Calu3 (cell line): Measurements from ENCODE around the gene CDKN1A. TPM values are rescaled to one million over a fixed set of nuclear protein-coding genes. Genes with fewer than 3 reads are reported as not detected.

Source experiments
- BruUV-seq: library from RNA; stranded (reverse); fragments of 400-500 nt; replicated peaks from 2 replicates; lab custom pipeline; 2021; lab: Mats Ljungman, UMichigan
- CTCF ChIA-PET: fragments of 300-600 bp; sonication (Branson Sonifier 250); formaldehyde crosslinking; loops from one replicate; lab custom pipeline; 2022; ENCODE audit warnings: antibody characterized with exemption; lab: Charles Lee
- DNase-seq: peaks from one replicate; pipeline ENCODE4 v3.0.0; 2022
- H3K27ac Mint-ChIP-seq: one replicate; pipeline ENCODE4 v1.8.0; 2022; ENCODE audit warnings: mixed read lengths; ENCODE audit not compliant: unreplicated experiment
- H3K27me3 Mint-ChIP-seq: one replicate; pipeline ENCODE4 v1.8.0; 2022; ENCODE audit warnings: mixed read lengths; ENCODE audit not compliant: unreplicated experiment
- H3K36me3 Mint-ChIP-seq: one replicate; pipeline ENCODE4 v1.8.0; 2022; ENCODE audit warnings: mild to moderate bottlenecking, moderate library complexity, mixed read lengths; ENCODE audit not compliant: insufficient read depth, unreplicated experiment
- H3K4me1 Mint-ChIP-seq: one replicate; pipeline ENCODE4 v1.8.0; 2022; ENCODE audit warnings: mild to moderate bottlenecking, low read depth, mixed read lengths; ENCODE audit not compliant: unreplicated experiment
- H3K4me3 Mint-ChIP-seq: one replicate; pipeline ENCODE4 v1.8.0; 2022; ENCODE audit warnings: mild to moderate bottlenecking, low read depth, moderate library complexity, mixed read lengths; ENCODE audit not compliant: unreplicated experiment
- H3K9me3 Mint-ChIP-seq: one replicate; pipeline ENCODE4 v1.8.0; 2022; ENCODE audit warnings: low read depth, mixed read lengths; ENCODE audit not compliant: unreplicated experiment
- intact Hi-C: fragments of 100-400 bp; cut with micrococcal nuclease; formaldehyde crosslinking; loops from one replicate; pipeline ENCODE4 v1.10.0; 2022; ENCODE audit not compliant: unreplicated experiment
- total RNA-seq: library from RNA; stranded (reverse); gene quantifications from 2 replicates; pipeline ENCODE4 v1.2.3, GENCODE V29; 2022
- TF ChIP-seq, protein P1 (sequence below): fragments of 200-600 bp; IDR thresholded peaks from one replicate; pipeline ENCODE4 v1.8.0; 2022; ENCODE audit warnings: antibody characterized with exemption; ENCODE audit not compliant: unreplicated experiment

CDKN1A gene
- total RNA-seq, 1 experiment from 2014 or later, result 33.7 TPM

GRCh38 chr6:36666287-36666686, 12.2 kb upstream of the CDKN1A start:
- no peak for DNase-seq
- Mint-ChIP-seq H3K9me3 (no peaks in the 10 kb centered on the region), H3K27ac (no peak overlapping the region), H3K4me3 (no peak overlapping the region), H3K4me1 (peaks cover 23% of the 10 kb centered on the region), H3K36me3 (no peaks in the 10 kb centered on the region), H3K27me3 (no peaks in the 10 kb centered on the region)
- CTCF ChIA-PET, result interaction anchor here (0.7 to 1.3 kb wide), 5 partner anchors 10 to 42 kb away, joined by 3 to 6 read pairs (median 4); partner anchors contain the start of gene CDKN1A
- no TSS peak for BruUV-seq
- TF ChIP-seq, protein P1, sequence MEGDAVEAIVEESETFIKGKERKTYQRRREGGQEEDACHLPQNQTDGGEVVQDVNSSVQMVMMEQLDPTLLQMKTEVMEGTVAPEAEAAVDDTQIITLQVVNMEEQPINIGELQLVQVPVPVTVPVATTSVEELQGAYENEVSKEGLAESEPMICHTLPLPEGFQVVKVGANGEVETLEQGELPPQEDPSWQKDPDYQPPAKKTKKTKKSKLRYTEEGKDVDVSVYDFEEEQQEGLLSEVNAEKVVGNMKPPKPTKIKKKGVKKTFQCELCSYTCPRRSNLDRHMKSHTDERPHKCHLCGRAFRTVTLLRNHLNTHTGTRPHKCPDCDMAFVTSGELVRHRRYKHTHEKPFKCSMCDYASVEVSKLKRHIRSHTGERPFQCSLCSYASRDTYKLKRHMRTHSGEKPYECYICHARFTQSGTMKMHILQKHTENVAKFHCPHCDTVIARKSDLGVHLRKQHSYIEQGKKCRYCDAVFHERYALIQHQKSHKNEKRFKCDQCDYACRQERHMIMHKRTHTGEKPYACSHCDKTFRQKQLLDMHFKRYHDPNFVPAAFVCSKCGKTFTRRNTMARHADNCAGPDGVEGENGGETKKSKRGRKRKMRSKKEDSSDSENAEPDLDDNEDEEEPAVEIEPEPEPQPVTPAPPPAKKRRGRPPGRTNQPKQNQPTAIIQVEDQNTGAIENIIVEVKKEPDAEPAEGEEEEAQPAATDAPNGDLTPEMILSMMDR, result no peak
- intact Hi-C loops, result no loop called here

DNA sequence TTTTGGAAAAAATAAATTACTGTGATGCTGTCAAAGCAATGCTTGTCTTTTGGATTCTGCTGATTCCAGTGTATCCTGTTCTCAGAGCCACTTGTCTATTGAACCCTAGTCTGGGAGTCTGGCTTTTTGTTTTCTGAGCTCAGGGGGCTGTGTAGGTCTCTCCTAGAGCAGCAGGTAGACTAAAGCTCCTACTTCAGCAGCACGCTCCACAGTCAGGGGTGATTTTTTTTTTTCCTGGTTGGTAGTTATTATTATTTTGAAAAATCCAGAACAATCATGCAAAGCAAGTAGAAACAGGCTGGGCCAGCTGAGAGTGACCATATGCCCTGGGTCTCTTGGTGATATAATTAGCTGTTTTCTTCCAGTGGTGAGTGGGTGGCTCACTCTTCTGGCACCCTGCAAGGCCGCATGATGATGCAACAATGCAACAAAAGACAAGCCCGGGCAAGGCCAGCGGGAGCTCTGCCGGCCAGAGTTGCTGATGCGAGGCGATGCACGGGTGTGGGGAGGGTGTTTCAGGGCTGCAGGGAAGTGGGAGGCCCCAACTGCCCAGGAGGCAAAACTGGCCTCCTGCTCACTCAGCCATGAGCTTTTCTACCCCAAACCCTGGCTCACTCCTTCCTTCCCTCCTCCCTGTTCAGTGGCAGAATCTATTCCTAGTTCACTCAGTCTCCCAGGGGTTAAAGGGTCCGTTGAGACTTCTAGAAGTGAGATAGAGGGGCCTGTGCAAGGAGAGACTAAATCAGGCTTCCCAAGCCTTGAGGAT, 11.5 kb upstream of the CDKN1A start:
- H3K4me3 Mint-ChIP-seq, result peak overlapping the region; percentile 29
- no peaks in the 10 kb centered on the region for H3K36me3 Mint-ChIP-seq
- TF ChIP-seq, protein P1, result no peak
- H3K4me1 Mint-ChIP-seq, result peaks cover 23% of the 10 kb centered on the region
- H3K27me3 Mint-ChIP-seq, result no peaks in the 10 kb centered on the region
- BruUV-seq, result no TSS peak
- DNase-seq, result peak; percentile 70
- intact Hi-C loops, result no loop called here
- CTCF ChIA-PET, result interaction anchor here (0.7 to 1.3 kb wide), 5 partner anchors 10 to 43 kb away, joined by 3 to 6 read pairs (median 4); partner anchors contain the start of gene CDKN1A
- no peaks in the 10 kb centered on the region for H3K9me3 Mint-ChIP-seq
- H3K27ac Mint-ChIP-seq, result no peak overlapping the region

DNA sequence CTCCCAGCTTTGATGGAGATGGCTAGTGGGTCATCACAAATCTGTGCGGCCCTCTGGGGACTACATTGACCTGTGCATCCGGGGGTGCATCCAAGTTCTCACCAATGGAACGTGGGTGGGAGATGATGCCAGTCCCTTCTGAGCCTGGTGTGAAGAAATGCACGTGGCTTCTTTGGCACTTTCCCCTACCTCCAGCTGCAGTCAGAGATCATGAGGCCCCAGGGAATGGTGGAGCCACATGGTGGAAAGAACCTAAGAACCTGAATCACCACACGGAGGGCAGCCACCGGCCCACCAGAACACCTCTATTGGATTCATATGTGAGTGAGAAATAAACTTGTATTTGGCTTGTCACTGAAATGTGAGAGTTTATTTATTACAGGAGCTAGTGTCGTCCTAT, 9.9 kb upstream of the CDKN1A start:
- TF ChIP-seq, protein P1, result no peak
- intact Hi-C loops, result no loop called here

DNA sequence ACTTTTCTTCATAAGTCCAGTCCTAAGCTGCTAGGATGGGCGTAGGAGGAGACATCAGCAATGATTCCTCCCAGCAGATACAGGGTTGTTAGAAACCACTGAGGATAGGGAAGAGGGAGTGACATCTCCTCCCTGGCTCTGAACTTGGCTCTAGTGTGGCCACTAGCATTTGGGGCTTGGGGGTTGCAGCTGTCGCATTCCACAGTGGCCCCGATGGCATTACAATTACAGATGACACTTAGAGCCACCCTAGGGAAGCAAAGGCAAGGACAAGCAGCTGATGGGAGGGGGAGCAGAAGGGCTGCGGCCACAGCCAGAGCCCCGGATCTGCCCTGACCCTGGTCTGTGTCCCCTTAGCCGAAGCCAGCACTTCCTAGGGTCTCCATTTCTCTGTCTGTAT, 9.5 kb upstream of the CDKN1A start:
- Mint-ChIP-seq H3K27ac (no peak overlapping the region), H3K9me3 (no peaks in the 10 kb centered on the region), H3K4me1 (peaks cover 10% of the 10 kb centered on the region), H3K27me3 (no peaks in the 10 kb centered on the region), H3K36me3 (no peaks in the 10 kb centered on the region), H3K4me3 (no peak overlapping the region)
- CTCF ChIA-PET, result no interaction called here
- TF ChIP-seq, protein P1, result no peak
- DNase-seq, result no peak
- intact Hi-C loops, result no loop called here
- BruUV-seq, result no TSS peak

More for the DNA sequence above, 9.9 kb upstream of the CDKN1A start:
- H3K4me3 Mint-ChIP-seq, result no peak overlapping the region
- peaks cover 11% of the 10 kb centered on the region for H3K4me1 Mint-ChIP-seq
- CTCF ChIA-PET, result no interaction called here
- BruUV-seq, result no TSS peak
- H3K36me3 Mint-ChIP-seq, result no peaks in the 10 kb centered on the region
- H3K27ac Mint-ChIP-seq, result no peak overlapping the region
- H3K9me3 Mint-ChIP-seq, result no peaks in the 10 kb centered on the region
- no peak for DNase-seq
- no peaks in the 10 kb centered on the region for H3K27me3 Mint-ChIP-seq
